ENCODE results near the gene TAF4.

The TAF4 gene

DNA sequence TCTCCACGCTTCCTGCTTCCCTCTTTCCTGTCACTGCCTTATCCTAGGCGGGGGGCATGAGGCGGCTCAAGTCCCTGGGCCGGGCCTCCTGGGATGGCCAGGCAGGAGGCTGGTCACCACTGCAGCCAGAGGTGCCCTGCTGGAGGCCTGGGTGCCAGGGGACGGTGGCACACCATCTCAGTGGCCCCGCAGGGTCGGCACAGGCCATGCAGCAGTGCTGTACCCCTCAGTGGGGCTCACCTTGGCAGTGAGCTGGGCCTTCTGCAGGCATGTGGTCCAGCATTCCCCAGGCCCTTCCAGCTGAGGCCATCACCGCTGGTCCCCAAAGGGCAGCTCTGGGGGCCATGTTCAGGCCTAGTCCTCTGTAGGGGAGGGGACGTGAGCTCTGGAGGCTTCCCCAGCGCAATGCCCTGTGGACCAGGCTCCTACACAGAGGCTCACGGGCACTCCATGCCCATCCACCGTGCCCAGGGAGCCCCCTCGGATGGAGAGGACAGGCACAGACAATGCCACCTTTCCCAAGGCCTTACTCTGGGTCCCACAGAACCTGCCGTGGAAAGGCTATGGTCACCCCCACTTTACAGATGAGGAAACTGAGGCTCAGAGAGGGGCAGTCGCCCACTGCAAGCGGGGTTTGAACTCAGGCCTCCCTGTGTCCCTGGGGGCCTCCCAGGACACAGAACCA lies 123.8 kb downstream of the TAF4 start:
- no peak for DNase-seq (ENCODE audit: low read depth in 3 of 3)

DNA sequence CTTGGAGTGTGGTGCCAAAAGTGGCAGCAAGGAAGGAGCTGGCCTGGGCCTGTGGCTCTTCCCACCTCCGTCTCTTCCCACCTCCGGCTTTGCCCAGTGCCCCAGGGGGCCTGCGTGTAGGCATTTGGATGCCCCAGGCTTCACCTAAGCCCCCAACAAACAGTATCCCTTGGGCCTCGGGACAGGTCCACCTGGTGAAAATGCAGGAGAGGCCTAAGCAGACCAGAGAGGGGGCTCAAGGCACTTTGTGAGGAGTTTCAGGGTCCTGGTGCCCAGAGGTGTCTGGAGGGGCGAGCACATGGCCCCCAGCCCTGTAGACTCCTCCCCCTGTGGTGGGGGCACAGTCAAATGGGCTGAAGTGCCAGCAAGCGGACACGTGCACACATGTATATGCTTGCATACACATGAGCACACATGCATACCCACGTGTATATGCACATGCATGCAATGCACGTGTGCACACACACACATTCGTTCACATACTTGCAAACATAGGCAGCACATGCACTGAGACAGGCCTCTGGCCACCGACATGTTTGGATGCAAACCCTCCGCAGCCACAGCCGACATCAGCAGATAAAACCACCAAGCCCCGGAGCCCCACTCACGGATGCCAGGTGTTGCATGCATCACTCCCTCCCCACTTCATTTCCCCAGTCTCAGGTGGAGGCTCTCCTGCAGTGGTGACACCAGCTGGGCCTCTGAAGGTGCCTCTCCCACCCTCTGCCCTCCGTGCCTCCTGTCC lies 124.5 kb downstream of the TAF4 start:
- no peak for DNase-seq (ENCODE audit: low read depth in 3 of 3)

DNA sequence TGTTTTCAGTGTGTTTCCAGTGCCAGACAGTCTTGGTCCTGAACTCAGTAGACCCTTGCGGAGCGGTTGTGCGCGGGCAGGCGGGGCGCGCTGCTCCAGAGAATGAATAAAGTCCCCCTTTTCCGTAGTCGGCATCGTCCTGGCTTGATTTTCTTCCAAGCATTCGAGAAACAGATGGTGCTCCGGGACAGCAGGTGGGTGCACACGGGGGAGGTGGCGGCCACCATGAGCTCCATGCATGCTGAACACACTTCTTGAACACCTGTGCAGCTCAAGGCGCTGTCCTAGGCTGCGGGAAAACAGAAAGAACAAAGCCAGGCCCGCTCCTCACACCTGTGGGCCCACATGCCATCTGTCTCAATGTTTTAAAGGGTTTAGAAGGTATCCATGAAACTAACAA lies 125.2 kb downstream of the TAF4 start:
- DNase-seq (ENCODE audit: low read depth in 3 of 3) = no peak

DNA sequence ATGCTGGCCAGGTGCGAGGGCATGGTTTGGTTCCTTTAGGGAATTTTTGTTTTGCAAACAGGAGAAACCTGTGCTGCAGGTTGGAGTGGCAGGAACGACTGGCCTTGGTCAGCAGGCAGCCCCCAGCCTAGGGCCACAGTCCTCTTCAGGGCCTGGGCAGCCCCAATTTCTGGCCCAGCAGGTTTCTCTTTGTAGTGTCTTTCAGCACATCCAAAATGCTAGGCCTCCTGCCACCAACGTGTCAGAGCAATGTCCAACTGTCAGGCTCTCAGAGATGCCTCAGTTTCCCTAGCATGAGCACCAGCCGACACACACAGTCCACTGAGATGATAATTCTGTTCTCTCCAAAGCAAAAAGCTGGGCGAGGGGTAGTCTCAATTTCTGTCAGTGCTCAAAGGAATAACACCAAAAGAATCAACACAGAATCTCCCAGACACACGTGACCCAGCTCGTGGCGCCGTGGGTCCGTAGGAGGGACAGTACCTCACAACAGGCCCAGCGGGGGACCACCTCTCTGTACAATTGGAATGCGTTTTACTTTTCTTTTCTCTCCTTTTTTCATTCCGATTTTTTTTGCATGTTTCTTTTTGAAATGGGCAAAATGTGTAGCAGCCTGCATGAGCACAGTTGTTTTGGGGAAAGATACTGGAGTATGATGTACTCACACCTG lies 125.9 kb downstream of the TAF4 start:
- DNase-seq (ENCODE audit: low read depth in 3 of 3) = no peak

DNA sequence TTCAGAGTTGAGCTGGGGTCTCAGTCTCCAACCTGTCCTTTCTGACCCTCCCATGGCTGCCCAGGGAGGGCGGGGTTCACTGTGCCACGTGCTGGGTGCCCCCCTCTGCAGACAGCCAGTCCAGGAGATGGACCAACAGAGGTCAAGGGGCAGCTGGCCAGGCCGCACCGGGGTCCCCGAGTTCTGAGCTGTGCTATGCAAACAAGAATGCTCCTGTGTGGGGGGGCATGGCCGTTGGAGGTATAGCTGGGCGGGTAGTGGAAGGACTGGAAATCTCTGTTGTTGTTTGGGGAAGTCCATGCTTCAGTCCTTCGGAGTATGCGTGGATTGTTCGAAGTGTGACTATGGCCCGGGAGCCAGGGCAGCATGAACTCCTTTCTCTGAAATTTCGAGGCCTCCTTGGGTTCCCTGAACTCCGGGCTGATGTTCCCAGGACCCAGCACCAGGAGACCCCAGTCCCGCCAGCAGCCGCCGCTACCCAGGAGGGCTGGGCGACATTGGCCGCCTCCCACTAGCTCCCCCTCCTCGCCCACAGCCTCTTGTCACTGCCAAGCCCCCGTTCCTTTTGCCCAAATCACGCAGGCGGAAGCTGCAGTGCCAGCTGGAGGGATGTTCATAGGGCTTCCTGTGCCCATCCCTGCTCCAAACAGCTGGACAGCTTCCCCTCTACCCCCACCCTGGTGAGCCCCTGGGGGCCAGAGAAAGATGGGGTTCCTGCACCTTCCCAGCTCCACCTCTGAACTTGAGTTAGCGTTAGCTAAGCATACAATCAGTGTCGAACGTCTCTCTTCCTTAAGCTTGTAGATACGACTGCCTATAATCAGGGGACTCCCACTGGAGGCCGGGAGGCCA lies 126.6 kb downstream of the TAF4 start:
- DNase-seq (ENCODE audit: low read depth in 3 of 3) = no peak

DNA sequence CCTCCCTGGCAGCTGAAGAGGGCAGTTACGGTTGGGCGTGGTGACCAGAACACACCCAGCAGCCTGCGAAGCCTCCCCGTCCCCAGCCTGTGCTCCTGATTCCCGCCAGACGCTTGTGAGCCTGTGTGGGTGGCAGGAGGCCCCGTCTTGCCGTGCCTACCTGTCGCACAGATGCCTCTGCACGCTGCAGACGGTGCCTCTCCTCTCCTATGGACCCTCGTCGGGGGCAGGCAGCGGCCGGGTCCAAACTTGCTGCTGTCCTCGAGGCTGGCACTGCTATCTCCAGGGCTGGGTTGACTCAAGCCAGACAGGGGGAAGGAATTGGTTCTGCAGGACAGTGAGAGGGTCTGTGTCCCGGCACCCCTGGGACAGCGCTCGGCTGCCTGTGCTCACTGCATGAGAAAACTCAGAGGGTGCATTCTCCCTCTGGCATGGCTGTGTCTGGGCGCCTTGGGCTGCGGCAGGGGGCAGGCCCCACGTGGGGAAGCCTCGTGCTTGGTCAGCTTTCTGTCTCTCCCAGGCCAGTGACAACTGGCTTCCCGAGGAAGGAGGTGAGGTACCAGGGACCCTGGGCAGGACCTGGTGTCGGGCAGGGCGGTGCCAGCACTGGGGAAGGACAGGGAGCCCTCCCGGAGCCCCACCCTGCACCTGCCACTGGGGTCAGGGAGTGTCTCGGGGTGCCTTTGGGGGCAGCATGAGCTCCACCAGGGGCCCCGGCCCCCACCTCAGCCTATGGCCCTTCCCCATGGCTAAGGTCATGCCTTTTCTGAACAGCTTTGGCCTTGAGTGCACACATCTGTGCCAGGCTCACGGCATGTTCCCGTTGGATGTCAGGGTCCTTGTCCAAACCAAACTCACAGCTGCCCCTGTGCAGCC lies 127.5 kb downstream of the TAF4 start:
- no peak for DNase-seq (ENCODE audit: low read depth in 3 of 3)

DNA sequence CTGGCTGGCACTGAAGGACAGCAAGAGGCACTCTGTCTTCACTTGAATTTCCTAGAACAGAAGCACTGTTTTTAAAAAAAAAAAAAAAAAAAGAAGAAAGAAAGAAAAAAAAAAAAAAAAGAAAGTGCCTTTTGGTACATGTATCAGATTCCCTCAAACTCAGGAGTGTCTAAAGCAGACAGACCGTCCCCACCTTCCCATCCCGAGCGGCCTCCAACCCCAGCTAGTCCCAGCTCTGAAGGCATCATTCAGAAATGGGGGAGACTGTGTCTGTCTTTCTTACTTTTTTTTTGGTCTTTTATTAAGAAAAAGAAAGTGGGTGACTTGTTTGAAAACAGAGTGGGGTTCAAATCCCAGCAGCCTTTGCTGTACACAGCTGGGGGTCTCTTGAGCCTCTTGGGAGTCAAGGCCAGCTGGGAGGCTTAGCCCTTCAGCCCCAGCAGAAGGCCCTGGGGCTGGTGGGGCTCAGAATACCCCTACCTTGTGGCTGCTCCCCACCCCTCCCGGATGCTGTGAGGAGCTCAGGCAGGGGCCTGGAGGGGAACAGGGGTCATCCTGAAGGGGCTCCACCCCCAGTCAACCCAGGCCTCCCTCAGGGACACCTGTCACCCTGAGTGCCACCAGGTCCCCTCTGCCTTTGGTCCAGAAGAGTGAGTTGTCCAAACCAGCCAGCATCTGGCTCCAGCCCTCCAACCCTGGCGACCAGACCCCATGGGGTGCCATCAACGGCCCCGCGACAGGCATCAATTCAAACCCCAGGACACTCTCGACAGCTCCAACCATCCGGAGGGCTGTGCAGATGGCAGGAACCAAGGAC lies 128.3 kb downstream of the TAF4 start:
- no peak for DNase-seq (ENCODE audit: low read depth in 3 of 3)

DNA sequence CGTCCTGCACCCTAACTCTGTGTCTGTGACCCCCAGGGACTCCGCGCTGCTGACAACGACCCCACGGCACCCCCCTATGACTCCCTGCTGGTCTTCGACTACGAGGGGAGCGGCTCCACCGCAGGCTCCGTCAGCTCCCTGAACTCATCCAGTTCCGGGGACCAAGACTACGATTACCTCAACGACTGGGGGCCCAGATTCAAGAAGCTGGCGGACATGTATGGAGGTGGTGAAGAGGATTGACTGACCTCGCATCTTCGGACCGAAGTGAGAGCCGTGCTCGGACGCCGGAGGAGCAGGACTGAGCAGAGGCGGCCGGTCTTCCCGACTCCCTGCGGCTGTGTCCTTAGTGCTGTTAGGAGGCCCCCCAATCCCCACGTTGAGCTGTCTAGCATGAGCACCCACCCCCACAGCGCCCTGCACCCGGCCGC lies 129.0 kb downstream of the TAF4 start:
- no peak for DNase-seq (ENCODE audit: low read depth in 3 of 3)

DNA sequence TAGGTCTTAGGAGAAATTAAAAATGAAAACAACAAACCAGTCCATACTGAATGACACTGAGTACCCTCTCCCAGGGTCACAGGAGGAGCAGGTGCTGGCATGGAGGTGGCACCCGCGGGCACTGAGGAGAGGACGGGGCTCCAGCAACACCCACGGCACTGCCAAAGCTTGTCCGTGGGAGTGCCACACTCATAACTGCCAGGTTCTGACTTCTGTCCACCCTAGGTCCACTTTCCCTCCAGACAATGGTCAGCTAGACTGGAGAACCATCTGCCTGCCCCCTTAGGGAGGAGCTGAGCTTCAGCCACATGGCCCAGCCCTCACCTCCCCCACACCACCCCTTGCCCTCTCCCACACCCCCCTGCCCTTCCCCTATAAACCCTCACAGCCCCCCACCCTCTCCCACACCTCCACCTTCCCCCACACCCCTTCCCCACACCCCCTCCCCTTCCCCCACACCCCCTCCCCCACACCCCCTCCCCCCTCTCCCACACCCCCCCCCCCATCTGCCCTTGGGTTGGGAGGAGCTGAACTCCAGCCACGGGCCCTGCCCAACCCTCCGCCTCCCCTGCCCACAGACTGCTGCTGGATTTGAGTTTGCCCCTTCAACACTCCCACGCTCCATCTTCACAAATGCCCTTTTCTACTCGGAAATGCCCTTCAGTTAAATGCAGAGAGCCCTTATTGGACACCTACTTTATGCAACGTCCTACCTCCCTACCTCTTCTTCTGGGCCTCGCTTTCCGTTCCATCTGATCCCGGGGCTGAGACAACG lies 129.6 kb downstream of the TAF4 start:
- DNase-seq (ENCODE audit: low read depth in 3 of 3) = no peak

DNA sequence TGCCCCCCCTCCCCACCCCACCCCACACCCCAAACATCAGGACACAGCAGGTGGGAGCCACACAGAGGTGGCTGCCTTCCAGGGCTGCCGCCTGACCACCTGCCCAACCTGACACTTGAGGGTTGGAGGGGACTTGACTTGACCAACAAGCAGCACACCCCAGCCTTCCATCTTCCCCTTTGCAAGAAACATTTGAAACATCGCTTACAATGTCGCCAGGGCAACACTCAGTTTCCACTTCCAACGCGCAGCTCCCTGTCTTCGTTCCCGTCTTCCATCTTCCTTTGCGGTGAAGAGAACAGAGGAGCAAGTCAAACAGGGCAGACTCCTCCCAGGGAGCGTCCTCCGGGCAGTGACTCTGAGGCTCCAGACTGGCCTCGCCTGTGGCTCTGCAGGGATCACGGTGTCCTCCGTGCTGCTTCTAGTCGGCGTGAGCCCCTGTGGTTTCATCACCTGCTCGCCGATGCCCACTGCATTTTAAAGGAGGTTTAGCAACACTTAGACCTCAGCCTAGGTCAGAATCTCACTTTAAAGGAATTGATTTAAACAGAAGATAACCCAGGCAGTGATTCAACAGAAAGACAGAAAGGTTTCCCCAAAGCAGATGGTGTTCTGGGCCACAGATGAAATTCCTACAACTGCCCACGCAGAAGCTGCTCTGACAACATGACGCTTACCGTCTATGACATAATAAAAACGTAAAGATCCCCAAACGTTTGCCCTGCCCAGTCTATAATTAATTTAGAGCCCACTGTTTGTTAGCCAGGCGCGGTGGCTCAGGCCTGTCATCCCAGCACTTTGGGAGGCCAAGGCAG lies 130.8 kb downstream of the TAF4 start:
- DNase-seq (ENCODE audit: low read depth in 3 of 3) = no peak

DNA sequence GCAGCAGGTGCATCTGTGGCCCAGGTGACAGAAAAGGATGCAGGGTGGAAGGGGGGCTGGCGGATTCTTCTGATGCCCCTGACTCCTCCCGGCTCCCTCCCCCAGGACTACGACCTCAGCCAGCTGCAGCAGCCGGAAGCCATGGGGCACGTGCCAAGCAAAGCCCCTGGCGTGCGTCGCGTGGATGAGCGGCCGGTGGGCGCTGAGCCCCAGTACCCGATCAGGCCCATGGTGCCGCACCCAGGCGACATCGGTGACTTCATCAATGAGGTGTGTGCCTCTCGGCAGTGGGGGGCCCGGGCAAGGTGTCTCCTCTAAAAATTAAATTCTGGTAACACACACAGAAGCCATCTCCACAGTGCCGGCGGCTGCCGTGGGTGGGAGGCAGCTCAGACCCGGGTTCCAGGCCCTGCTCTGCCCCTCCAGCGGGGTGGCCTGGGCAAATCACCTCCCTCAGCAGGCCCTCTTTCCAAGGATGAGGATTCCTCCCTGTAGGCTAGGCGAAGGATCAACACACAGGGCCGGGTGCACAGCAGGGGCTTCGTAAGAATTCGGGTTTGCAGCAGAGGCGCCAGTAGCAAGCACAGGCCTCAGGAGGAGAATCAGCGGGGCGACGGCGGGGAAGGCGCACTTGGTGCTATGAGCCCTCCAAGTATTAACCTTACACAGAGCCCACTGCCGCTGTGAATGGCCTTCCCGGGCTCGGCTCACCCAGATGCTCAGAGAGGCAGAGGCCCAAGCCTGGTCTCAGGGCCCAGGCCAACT lies 131.5 kb downstream of the TAF4 start:
- no peak for DNase-seq (ENCODE audit: low read depth in 3 of 3)

DNA sequence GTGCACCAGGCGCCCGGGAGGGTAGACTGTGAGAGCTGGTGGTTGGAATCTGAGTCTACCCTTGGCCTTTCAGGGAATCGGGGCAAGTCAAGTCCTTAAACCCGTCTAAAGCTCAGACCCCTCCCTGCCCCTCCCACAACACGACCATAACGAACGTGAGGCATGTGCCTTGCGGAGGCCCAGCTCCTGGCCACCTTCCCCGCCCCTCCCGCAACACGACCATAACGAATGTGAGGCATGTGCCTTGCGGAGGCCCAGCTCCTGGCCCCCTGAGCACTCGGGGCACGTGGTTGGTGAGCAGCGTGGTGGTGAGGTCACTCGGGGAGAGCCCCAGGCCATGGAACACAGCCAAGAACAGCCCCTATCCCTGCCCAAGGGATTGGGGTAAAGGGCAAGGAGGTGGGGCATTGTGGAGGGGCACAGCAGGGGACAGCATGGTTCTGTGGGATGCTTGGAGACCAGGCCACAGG lies 132.2 kb downstream of the TAF4 start:
- no peak for DNase-seq (ENCODE audit: low read depth in 3 of 3)

DNA sequence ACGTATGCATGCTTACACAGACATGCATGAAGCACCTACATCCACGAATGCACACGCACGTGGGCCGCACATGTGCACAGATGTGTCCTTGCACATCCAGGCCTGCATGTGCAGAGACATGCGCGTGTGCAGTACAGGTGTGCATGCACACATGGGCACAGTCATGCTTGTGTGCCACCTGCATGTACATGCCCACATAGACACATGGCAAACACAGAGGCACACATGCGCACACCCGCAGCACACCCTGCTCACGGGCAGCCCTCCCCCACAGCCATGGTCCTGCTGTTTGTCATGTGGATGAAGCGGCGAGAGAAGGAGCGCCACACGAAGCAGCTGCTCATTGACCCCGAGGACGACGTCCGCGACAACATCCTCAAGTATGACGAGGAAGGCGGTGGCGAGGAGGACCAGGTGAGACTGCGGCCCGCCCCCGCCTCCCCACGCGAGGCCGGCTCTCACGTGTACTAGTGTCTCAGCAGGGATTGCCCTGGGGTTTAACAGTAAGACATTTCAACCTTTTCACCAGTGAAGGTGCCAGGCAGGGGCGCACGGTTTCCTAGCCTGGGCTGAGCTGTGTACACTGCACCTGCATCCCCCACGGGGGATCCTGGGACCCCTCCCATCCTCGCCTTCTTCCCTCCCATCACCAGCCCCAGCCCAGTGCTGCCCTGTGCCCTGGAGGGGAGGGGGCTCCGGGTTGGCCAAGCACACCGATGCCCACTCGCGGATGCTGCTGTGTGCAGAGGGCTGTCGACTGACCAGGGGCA lies 132.8 kb downstream of the TAF4 start:
- no peak for DNase-seq (ENCODE audit: low read depth in 3 of 3)

DNA sequence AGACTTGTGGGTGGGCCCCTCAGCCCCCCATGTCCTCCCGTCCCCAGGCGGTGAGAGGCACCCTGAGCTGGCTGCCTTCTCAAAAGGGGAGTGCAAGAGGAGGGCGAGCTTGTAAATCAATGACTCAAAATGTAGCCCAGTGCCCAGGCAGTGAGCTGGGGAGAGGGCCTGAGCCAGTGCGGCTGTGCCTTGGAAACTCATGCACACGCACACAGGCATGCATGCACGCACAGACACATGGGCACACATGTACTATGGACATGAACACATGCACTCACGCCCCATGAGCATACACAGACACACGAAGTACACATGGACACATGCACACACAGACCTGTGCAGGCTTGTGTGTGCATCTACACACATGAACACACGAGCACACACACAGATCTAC lies 133.5 kb downstream of the TAF4 start:
- no peak for DNase-seq (ENCODE audit: low read depth in 3 of 3)

DNA sequence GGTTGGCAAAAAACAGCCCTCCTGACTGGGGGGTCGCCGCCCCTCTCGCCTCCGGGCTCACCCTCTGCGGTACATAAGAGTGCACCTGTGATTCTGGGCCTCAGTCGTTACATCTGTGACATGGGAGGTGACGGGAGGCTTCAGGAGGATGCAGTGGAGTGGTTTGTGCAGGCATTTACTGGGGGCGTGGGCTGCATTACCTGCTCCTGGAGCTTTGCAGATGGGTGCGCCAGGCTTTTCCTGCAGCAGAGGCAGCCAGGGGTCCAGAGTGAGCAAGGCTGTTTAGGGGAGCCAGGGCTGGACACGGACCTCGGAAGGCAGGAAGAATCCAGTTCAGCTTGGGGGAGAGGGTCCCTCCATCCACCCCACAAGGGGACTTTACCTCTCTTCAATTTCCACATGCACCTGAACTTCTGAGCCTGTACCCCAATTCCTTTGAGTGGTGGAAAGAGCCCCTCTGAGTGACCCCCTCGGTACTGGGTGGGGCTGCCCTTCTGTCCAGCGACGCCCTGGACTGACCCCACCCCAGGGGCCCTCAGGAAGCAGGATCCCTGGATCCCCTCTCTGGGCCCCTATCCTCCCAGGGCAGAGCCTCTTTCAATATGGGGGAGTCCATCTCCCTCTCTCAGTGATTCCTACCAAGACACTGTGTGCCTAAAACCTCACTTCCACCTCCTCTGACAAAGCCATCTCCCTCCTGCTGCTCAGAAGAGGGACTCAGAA lies 134.0 kb downstream of the TAF4 start:
- no peak for DNase-seq (ENCODE audit: low read depth in 3 of 3)

DNA sequence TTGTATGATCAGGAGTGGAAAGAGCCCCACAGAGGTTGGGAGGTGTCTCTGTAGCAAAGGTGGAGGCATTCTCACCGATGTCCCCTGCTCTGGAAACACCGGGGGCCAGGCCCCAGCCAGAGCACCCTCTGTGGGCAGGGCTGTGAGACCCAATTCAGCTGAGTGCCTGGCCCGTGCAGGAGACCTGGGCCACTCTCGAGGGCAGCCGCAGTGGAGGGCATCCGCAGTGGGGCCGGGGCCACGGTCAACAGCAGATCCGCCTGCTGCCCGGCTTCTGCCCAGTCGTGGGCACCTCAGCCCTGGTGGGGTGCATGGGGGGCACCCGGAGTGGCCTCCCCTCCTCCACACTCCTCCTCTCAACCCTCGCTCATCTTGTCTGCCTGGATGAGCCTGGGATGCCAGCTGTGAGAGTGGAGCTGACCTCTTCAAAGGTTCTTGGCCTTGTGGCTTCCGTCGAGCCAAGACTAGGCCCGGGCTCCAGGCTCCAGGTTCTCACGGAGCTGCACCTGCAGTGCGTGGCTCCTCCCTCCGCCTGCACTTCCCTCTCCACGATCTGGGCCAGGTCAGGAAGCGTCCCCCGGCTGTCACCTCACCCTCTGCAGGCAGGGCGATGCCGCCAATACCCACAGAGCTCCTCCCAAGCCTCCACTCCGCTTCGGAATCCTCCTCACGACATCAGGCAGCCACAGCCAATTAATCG lies 134.8 kb downstream of the TAF4 start:
- DNase-seq (ENCODE audit: low read depth in 3 of 3) = no peak
